ENCODE results near the gene SCYGR1.
"Not testable (repeated sequence)": the region's sequence is repeated elsewhere in the genome, so short reads cannot be mapped to it uniquely, and the experiment has no call there.

The SCYGR1 gene

GRCh38 chr2:227387583-227387982 is at the start of gene SCYGR1:
Gene SCYGR1, minus strand, starts transcription at chr2:227387949. Its CDS starts 0 bp downstream, at chr2:227387949.
- DNase-seq, result not testable (repeated sequence)

- DNase-seq, result no peak
Observed at GRCh38 chr2:227436436-227437174, 48.9 kb upstream of the SCYGR1 start.

GRCh38 chr2:227433171-227433570 is 45.4 kb upstream of the SCYGR1 start:
- no peak for DNase-seq

- DNase-seq, result no peak
Observed at GRCh38 chr2:227430639-227431038, 42.9 kb upstream of the SCYGR1 start.

GRCh38 chr2:227428731-227429285 is 41.1 kb upstream of the SCYGR1 start:
- no peak for DNase-seq

GRCh38 chr2:227423656-227424499 is 36.1 kb upstream of the SCYGR1 start:
- DNase-seq, result no peak

GRCh38 chr2:227420087-227421052 is 32.6 kb upstream of the SCYGR1 start:
- DNase-seq, result no peak

GRCh38 chr2:227416701-227417100 is 29.0 kb upstream of the SCYGR1 start:
- no peak for DNase-seq

- DNase-seq, result no peak
Observed at GRCh38 chr2:227415538-227416424, 28.0 kb upstream of the SCYGR1 start.

GRCh38 chr2:227414846-227415245 is 27.1 kb upstream of the SCYGR1 start:
- DNase-seq, result no peak

GRCh38 chr2:227413371-227413770 is 25.6 kb upstream of the SCYGR1 start:
- no peak for DNase-seq

- DNase-seq, result no peak
Observed at GRCh38 chr2:227412877-227413276, 25.1 kb upstream of the SCYGR1 start.

GRCh38 chr2:227411990-227412350 is 24.2 kb upstream of the SCYGR1 start:
- no peak for DNase-seq

GRCh38 chr2:227411320-227411989 is 23.7 kb upstream of the SCYGR1 start:
- DNase-seq, result peak; percentile 8

GRCh38 chr2:227410191-227410590 is 22.4 kb upstream of the SCYGR1 start:
- no peak for DNase-seq

- no peak for DNase-seq
Observed at GRCh38 chr2:227407591-227408151, 19.9 kb upstream of the SCYGR1 start.

- no peak for DNase-seq
Observed at GRCh38 chr2:227406177-227407031, 18.7 kb upstream of the SCYGR1 start.

GRCh38 chr2:227404585-227405271 is 17.0 kb upstream of the SCYGR1 start:
- no peak for DNase-seq

- no peak for DNase-seq
Observed at GRCh38 chr2:227402959-227403358, 15.2 kb upstream of the SCYGR1 start.
